HepG2 (cell line): Measurements from ENCODE around the gene TALDO1. TPM values are rescaled to one million over a fixed set of nuclear protein-coding genes. Genes with fewer than 3 reads are reported as not detected.
A peak's percentile ranks its signal among the peaks of the same experiment; 100 is the strongest.

ENCODE experiments used
- ATAC-seq: fragments of 200-7000 bp; cut with Tn5 transposase; 3 replicates; pipeline ENCODE4 v1.9.1; 2020; ENCODE audit warnings: mild to moderate bottlenecking, moderate library complexity
- BruUV-seq: library from RNA; stranded (reverse); fragments of 400-500 nt; replicated peaks from 2 replicates; lab custom pipeline; 2021; lab: Mats Ljungman, UMichigan
- CTCF ChIA-PET: fragments of 300-600 bp; formaldehyde crosslinking; extraction: SDS; loops from one replicate; lab custom pipeline; 2021; ENCODE audit warnings: low total read pairs, inconsistent platforms, low intra/inter-chr PET ratio; lab: Yijun Ruan, JAX
- POLR2A ChIA-PET: fragments of 350-600 bp; sonication (Branson Sonifier 250); formaldehyde crosslinking; loops from one replicate; lab custom pipeline; 2020; ENCODE audit warnings: antibody characterized with exemption, inconsistent platforms; lab: Yijun Ruan, JAX
- DNase-seq: peaks from one replicate; pipeline ENCODE4 v3.0.0-alpha.2; 2015; ENCODE audit warnings: low spot score
- FAIRE-seq: peaks from 3 replicates; lab custom pipeline; 2011; peaks lifted over from hg19 to GRCh38; lab: Jason Lieb, UNC
- H2AFZ ChIP-seq: one replicate; pipeline ENCODE4 v1.6.1; 2011; ENCODE audit warnings: low read length, inconsistent platforms
- H3K27ac ChIP-seq: fragments of 300-600 bp; 3 replicates; pipeline ENCODE4 v1.8.0; 2011; ENCODE audit warnings: mixed run types, mild to moderate bottlenecking, mixed read lengths, low read length, inconsistent platforms; ENCODE audit not compliant: insufficient read depth; ENCODE audit errors: extremely low read length
- H3K27me3 ChIP-seq, 2 experiments: fragments of 200-600 bp in 1 of 2; 2 replicates in 1 of 2; 3 replicates in 1 of 2; pipeline versions ENCODE4 v1.6.0 to v1.8.0; 2011; ENCODE audit warnings: low read length in 2 of 2, mild to moderate bottlenecking in 2 of 2, moderate library complexity in 2 of 2, inconsistent platforms in 1 of 2; ENCODE audit not compliant: insufficient read depth in 2 of 2, control insufficient read depth in 1 of 2
- H3K36me3 ChIP-seq, 2 experiments: fragments of 200-600 bp in 1 of 2; replicated peaks in 1 of 2; 2 replicates in 1 of 2; 3 replicates in 1 of 2; pipeline versions ENCODE4 v1.5.1 to v1.8.0; 2011; ENCODE audit warnings: low read length in 2 of 2, inconsistent platforms in 1 of 2; ENCODE audit not compliant: insufficient read depth in 2 of 2, control insufficient read depth in 1 of 2
- H3K4me1 ChIP-seq: 2 replicates; pipeline ENCODE4 v1.5.1; 2012; ENCODE audit warnings: low read length, inconsistent platforms; ENCODE audit not compliant: insufficient read depth
- H3K4me2 ChIP-seq: 2 replicates; pipeline ENCODE4 v1.6.0; 2011; ENCODE audit warnings: low read depth, low read length, inconsistent platforms
- H3K4me3 ChIP-seq, 3 experiments: fragments of 200-600 bp in 1 of 3; sonication (generic), shearing (Covaris generic) in 1 of 3; replicated peaks in 1 of 3; 2 replicates each; pipeline ENCODE4 v1.5.1; 2011 to 2016; ENCODE audit warnings: low read length in 3 of 3, inconsistent platforms in 2 of 3, low read depth in 2 of 3, mild to moderate bottlenecking in 2 of 3, control low read depth in 1 of 3, mixed read lengths in 1 of 3; ENCODE audit not compliant: insufficient read depth in 1 of 3
- H3K79me2 ChIP-seq: one replicate; pipeline ENCODE4 v1.6.1; 2011; ENCODE audit warnings: low read length, inconsistent platforms; ENCODE audit not compliant: insufficient read depth
- H3K9ac ChIP-seq: 2 replicates; pipeline ENCODE4 v1.6.0; 2011; ENCODE audit warnings: mild to moderate bottlenecking, low read depth, low read length, inconsistent platforms; ENCODE audit not compliant: insufficient read depth
- H3K9me3 ChIP-seq: 2 replicates; pipeline ENCODE4 v1.5.1; 2012; ENCODE audit warnings: mild to moderate bottlenecking, low read length
- H4K20me1 ChIP-seq: 2 replicates; pipeline ENCODE4 v1.6.0; 2011; ENCODE audit warnings: inconsistent platforms, mild to moderate bottlenecking, low read length, moderate library complexity; ENCODE audit not compliant: insufficient read depth
- ATAD3A ChIP-seq: sonication (generic); formaldehyde crosslinking; IDR thresholded peaks from 2 replicates; pipeline ENCODE4 v1.4.0; 2020; ENCODE audit warnings: missing genetic modification reagents
- HIC2 ChIP-seq: sonication (generic); formaldehyde crosslinking; IDR thresholded peaks from 2 replicates; pipeline ENCODE4 v1.9.0; 2022; ENCODE audit warnings: low read depth, missing genetic modification reagents
- HNF4A ChIP-seq: sonication (generic); formaldehyde crosslinking; IDR thresholded peaks from 2 replicates; pipeline ENCODE4 v1.4.0; 2020; ENCODE audit warnings: missing genetic modification reagents
- HNRNPL ChIP-seq: fragments of 200-400 bp; formaldehyde crosslinking; IDR thresholded peaks from 2 replicates; pipeline ENCODE4 v1.6.1; 2017; ENCODE audit warnings: mild to moderate bottlenecking, low read depth, low read length
- MED1 ChIP-seq: sonication (generic); formaldehyde crosslinking; IDR thresholded peaks from 2 replicates; pipeline ENCODE4 v1.4.0; 2020; ENCODE audit warnings: missing genetic modification reagents
- RAD51 ChIP-seq: fragments of 450-650 bp; IDR thresholded peaks from 2 replicates; pipeline ENCODE4 v1.6.1; 2016; ENCODE audit warnings: borderline replicate concordance
- THAP8 ChIP-seq: sonication (generic); formaldehyde crosslinking; IDR thresholded peaks from 2 replicates; pipeline ENCODE4 v1.5.1; 2020; ENCODE audit warnings: missing genetic modification reagents, mild to moderate bottlenecking, borderline replicate concordance
- ZNF20 ChIP-seq: sonication (generic); formaldehyde crosslinking; IDR thresholded peaks from 2 replicates; pipeline ENCODE4 v1.4.0; 2020; ENCODE audit warnings: mild to moderate bottlenecking, moderate library complexity, missing genetic modification reagents
- ZNF549 ChIP-seq: sonication (generic); formaldehyde crosslinking; IDR thresholded peaks from 2 replicates; pipeline ENCODE4 v1.5.0; 2020; ENCODE audit warnings: missing genetic modification reagents
- ZNF878 ChIP-seq: sonication (generic); formaldehyde crosslinking; IDR thresholded peaks from 2 replicates; pipeline ENCODE4 v1.8.1; 2023; ENCODE audit warnings: mild to moderate bottlenecking, missing genetic modification reagents, moderate library complexity
- WGBS: methylation state at CpG from one replicate; pipeline ENCODE4 v1.1.6; 2017; ENCODE audit warnings: low lambda C conversion rate; 5-methylcytosine and 5-hydroxymethylcytosine counted together
- in situ Hi-C: cut with HindIII; loops from 2 replicates; pipeline ENCODE4 v1.10.0; 2017; ENCODE audit warnings: low pct_unique_long_range_greater_than_20kb; ENCODE audit not compliant: extremely low pct_ligation_motif_present
- intact Hi-C: fragments of 100-400 bp; cut with micrococcal nuclease; formaldehyde crosslinking; loops from one replicate; pipeline ENCODE4 v1.10.0; 2022; ENCODE audit not compliant: unreplicated experiment
- polyA plus RNA-seq, 8 experiments: library from polyadenylated mRNA; depleted of rRNA in 3 of 8; stranded (reverse) in 7 of 8; unstranded in 1 of 8; fragments of >200 nt; fragmentation: Illumina TruSeq in 4 of 8; extraction: Trizol in 4 of 8; gene quantifications; 2 replicates each; pipeline versions ENCODE4 v1.2.1 to v1.2.3, GENCODE V29; 2011 to 2016; ENCODE audit warnings: low read depth in 4 of 8, missing spikeins in 1 of 8, mixed read lengths in 1 of 8; ENCODE audit not compliant: insufficient read depth in 1 of 8
- total RNA-seq, 5 experiments: library from RNA; depleted of rRNA; stranded (reverse); fragments of >200 nt; fragmentation: Illumina TruSeq; extraction: Trizol; gene quantifications; 2 replicates each; pipeline ENCODE4 v1.2.3, GENCODE V29; 2016; ENCODE audit warnings: low read depth in 1 of 5
- TF ChIP-seq, protein P1 (sequence below): sonication (generic); formaldehyde crosslinking; IDR thresholded peaks from 2 replicates; pipeline ENCODE4 v1.4.0; 2020; ENCODE audit warnings: mild to moderate bottlenecking, missing genetic modification reagents
- TF ChIP-seq, protein P2 (sequence below): sonication (generic); formaldehyde crosslinking; IDR thresholded peaks from 2 replicates; pipeline ENCODE4 v1.4.0; 2020; ENCODE audit warnings: missing genetic modification reagents

The TALDO1 gene
- total and polyA plus RNA-seq, 2 of the 13 experiments (the other 11 are each of a cell fraction or from before 2014, with no cell fraction given): 107 to 240 TPM

DNA sequence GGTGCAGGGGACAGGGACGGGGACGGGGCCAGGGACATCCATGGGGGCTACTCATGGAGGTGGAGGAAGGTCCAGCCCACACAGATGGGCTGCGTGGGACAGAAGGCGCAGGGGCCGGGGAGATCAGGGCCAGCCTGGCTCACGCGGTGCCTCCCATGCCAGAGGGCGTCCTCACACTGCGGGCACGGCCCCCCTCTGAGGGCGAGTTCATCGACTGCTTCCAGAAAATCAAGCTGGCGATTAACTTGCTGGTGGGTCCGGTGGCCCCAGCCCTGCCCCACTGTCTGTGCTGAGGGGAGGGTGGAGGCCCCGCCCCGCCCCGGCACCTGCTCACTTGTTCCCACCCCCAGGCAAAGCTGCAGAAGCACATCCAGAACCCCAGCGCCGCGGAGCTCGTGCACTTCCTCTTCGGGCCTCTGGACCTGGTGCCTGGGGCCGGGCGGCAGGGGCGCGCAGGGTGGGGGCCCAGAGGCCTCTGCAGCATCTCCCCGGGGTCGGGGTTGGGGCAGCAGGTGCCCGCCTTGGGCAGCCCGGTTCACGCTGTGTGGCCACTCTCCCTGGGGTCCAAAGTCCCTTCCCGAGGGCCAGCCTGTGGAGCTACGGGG, 25.4 kb upstream of the TALDO1 start:
- Histone ChIP-seq H3K79me2 (peaks cover 6% of the 10 kb centered on the region), H3K27me3 (no peaks in the 10 kb centered on the region), H3K36me3 (peaks cover 26 to 54% of the 10 kb centered on the region in 2 experiments), H3K27ac (no peak overlapping the region), H3K9ac (no peak overlapping the region), H3K4me3 (no peak overlapping the region), H4K20me1 (peaks cover 12% of the 10 kb centered on the region; the same call in 1 of the 2 replicates), H2AFZ (no peak overlapping the region), H3K9me3 (no peaks in the 10 kb centered on the region), H3K4me1 (0 out of 2 replicates have a peak, but pooled peaks cover 10% of the 10 kb centered on the region), H3K4me2 (no peak overlapping the region)
- in situ Hi-C loops: no loop called here
- FAIRE-seq (no peak), DNase-seq (no peak), ATAC-seq (peak; percentile 17)
- intact Hi-C loops: no loop called here
- POLR2A ChIA-PET: interaction anchor here (1.3 to 12.6 kb wide), 4 partner anchors 9 to 26 kb away, joined by 4 to 203 read pairs (median 17); partner anchors contain the start of genes DEAF1, EPS8L2 and TMEM80
- BruUV-seq: no TSS peak
- 93% methylated on average over 11 of the region's 33 CpGs for WGBS
- CTCF ChIA-PET: interaction anchor here (1.9 kb wide), 1 partner anchor 59 kb away, joined by 7 read pairs; no protein-coding TSS in a partner anchor
- TF ChIP-seq ZNF549 (CRISPR knock-in tag) (no peak), THAP8 (CRISPR knock-in tag) (no peak), HIC2 (CRISPR knock-in tag) (peak; percentile 56; the same call in 1 of the 2 replicates), ZNF20 (no peak), HNRNPL (peak; percentile 92), ZNF878 (CRISPR knock-in tag) (no peak), RAD51 (no peak), HNF4A (CRISPR knock-in tag) (peak; percentile 28; the same call in 1 of the 2 replicates), MED1 (no peak), ATAD3A (CRISPR knock-in tag) (no peak)
- TF ChIP-seq, protein P1, sequence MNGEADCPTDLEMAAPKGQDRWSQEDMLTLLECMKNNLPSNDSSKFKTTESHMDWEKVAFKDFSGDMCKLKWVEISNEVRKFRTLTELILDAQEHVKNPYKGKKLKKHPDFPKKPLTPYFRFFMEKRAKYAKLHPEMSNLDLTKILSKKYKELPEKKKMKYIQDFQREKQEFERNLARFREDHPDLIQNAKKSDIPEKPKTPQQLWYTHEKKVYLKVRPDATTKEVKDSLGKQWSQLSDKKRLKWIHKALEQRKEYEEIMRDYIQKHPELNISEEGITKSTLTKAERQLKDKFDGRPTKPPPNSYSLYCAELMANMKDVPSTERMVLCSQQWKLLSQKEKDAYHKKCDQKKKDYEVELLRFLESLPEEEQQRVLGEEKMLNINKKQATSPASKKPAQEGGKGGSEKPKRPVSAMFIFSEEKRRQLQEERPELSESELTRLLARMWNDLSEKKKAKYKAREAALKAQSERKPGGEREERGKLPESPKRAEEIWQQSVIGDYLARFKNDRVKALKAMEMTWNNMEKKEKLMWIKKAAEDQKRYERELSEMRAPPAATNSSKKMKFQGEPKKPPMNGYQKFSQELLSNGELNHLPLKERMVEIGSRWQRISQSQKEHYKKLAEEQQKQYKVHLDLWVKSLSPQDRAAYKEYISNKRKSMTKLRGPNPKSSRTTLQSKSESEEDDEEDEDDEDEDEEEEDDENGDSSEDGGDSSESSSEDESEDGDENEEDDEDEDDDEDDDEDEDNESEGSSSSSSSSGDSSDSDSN (CRISPR knock-in tag): no peak
- TF ChIP-seq, protein P2, sequence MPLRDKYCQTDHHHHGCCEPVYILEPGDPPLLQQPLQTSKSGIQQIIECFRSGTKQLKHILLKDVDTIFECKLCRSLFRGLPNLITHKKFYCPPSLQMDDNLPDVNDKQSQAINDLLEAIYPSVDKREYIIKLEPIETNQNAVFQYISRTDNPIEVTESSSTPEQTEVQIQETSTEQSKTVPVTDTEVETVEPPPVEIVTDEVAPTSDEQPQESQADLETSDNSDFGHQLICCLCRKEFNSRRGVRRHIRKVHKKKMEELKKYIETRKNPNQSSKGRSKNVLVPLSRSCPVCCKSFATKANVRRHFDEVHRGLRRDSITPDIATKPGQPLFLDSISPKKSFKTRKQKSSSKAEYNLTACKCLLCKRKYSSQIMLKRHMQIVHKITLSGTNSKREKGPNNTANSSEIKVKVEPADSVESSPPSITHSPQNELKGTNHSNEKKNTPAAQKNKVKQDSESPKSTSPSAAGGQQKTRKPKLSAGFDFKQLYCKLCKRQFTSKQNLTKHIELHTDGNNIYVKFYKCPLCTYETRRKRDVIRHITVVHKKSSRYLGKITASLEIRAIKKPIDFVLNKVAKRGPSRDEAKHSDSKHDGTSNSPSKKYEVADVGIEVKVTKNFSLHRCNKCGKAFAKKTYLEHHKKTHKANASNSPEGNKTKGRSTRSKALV (CRISPR knock-in tag): no peak
